IMR-90 (cell line): ENCODE data around the gene ATP6AP1.
A peak's percentile ranks its signal among the peaks of the same experiment; 100 is the strongest.

ENCODE experiments used
- BHLHE40 ChIP-seq: fragments of 150-350 bp; IDR thresholded peaks from 2 replicates; pipeline ENCODE4 v1.6.1; 2016; ENCODE audit warnings: mild to moderate bottlenecking, low read depth, low read length
- CEBPB ChIP-seq: IDR thresholded peaks from 2 replicates; pipeline ENCODE4 v1.6.1; 2012; ENCODE audit warnings: low read depth, low read length, improper control_type of control experiment
- CTCF ChIP-seq: conservative IDR thresholded peaks from 2 replicates; pipeline ENCODE4 v1.5.1; 2012; ENCODE audit warnings: mild to moderate bottlenecking, low read depth, low read length, improper control_type of control experiment
- MAFK ChIP-seq: IDR thresholded peaks from 2 replicates; pipeline ENCODE4 v1.6.1; 2012; ENCODE audit warnings: low read depth, low read length, improper control_type of control experiment
- MXI1 ChIP-seq: IDR thresholded peaks from 2 replicates; pipeline ENCODE4 v1.6.1; 2012; ENCODE audit warnings: low read depth, mild to moderate bottlenecking, low read length, moderate library complexity, borderline replicate concordance
- POLR2A ChIP-seq: IDR thresholded peaks from 2 replicates; pipeline ENCODE4 v1.6.1; 2012; ENCODE audit warnings: mild to moderate bottlenecking, low read depth, low read length
- RAD21 ChIP-seq: IDR thresholded peaks from 2 replicates; pipeline ENCODE4 v1.6.1; 2012; ENCODE audit warnings: low read length, improper control_type of control experiment
- RFX5 ChIP-seq: IDR thresholded peaks from 2 replicates; pipeline ENCODE4 v1.8.0; 2012; ENCODE audit warnings: low read depth, mild to moderate bottlenecking, low read length, moderate library complexity
- SMC3 ChIP-seq: fragments of 150-350 bp; IDR thresholded peaks from 2 replicates; pipeline ENCODE4 v1.6.1; 2016; ENCODE audit warnings: low read depth, mild to moderate bottlenecking, antibody characterized with exemption, low read length, moderate library complexity
- USF2 ChIP-seq: fragments of 150-350 bp; IDR thresholded peaks from 2 replicates; pipeline ENCODE4 v1.6.1; 2017; ENCODE audit warnings: mild to moderate bottlenecking, antibody characterized with exemption, low read length, low read depth

GRCh38 chrX:154401045-154401799 lies 27.3 kb upstream of the ATP6AP1 start:
- TF ChIP-seq SMC3 (no peak), POLR2A (peak; percentile 94), CTCF (no peak), MAFK (no peak), BHLHE40 (no peak), CEBPB (no peak), RFX5 (no peak), MXI1 (no peak), RAD21 (no peak), USF2 (no peak)
